Measurements from ENCODE around the gene C14orf132.

Gene C14orf132

GRCh38 chr14:96102081-96102856 lies 63.1 kb downstream of the C14orf132 start:
- DNase-seq, result no peak

GRCh38 chr14:96103075-96103474 lies 63.9 kb downstream of the C14orf132 start:
- no peak for DNase-seq

GRCh38 chr14:96103560-96104460 lies 64.6 kb downstream of the C14orf132 start:
- no peak for DNase-seq

GRCh38 chr14:96104469-96105057 lies 65.4 kb downstream of the C14orf132 start:
- no peak for DNase-seq

- no peak for DNase-seq
These were observed 66.1 kb downstream of the C14orf132 start for GRCh38 chr14:96105089-96105925.

GRCh38 chr14:96105926-96106441 lies 66.8 kb downstream of the C14orf132 start:
- no peak for DNase-seq

GRCh38 chr14:96106891-96107290 lies 67.7 kb downstream of the C14orf132 start:
- DNase-seq, result no peak

- DNase-seq, result no peak
These were observed 69.1 kb downstream of the C14orf132 start for GRCh38 chr14:96108061-96108795.

GRCh38 chr14:96108911-96109310 lies 69.7 kb downstream of the C14orf132 start:
- no peak for DNase-seq

GRCh38 chr14:96109596-96110355 lies 70.6 kb downstream of the C14orf132 start:
- no peak for DNase-seq

GRCh38 chr14:96112032-96112431 lies 72.9 kb downstream of the C14orf132 start:
- DNase-seq, result no peak

- no peak for DNase-seq
These were observed 74.8 kb downstream of the C14orf132 start for GRCh38 chr14:96114002-96114401.

- no peak for DNase-seq
These were observed 78.1 kb downstream of the C14orf132 start for GRCh38 chr14:96117101-96117897.

- no peak for DNase-seq
These were observed 78.8 kb downstream of the C14orf132 start for GRCh38 chr14:96117960-96118359.

GRCh38 chr14:96118391-96118790 lies 79.2 kb downstream of the C14orf132 start:
- DNase-seq, result no peak

- no peak for DNase-seq
These were observed 80.8 kb downstream of the C14orf132 start for GRCh38 chr14:96119947-96120346.

- DNase-seq, result no peak
These were observed 81.2 kb downstream of the C14orf132 start for GRCh38 chr14:96120392-96120791.

- DNase-seq, result no peak
These were observed 81.8 kb downstream of the C14orf132 start for GRCh38 chr14:96120941-96121340.

- DNase-seq, result no peak
These were observed 82.7 kb downstream of the C14orf132 start for GRCh38 chr14:96121660-96122395.

Data from CD4-positive, alpha-beta T cell treated with Interleukin-10 for 1 hour (primary cell).